HG02973 (cell line): ENCODE data around the gene EID1.
"Not testable (repeated sequence)": the region's sequence is repeated elsewhere in the genome, so short reads cannot be mapped to it uniquely, and the experiment has no call there.

Source experiments
- ATAC-seq: cut with Tn5 transposase; IDR thresholded peaks from one replicate; pipeline ENCODE4 v1.9.1; 2021; ENCODE audit warnings: moderate library complexity; ENCODE audit not compliant: unreplicated experiment

EID1 gene

DNA sequence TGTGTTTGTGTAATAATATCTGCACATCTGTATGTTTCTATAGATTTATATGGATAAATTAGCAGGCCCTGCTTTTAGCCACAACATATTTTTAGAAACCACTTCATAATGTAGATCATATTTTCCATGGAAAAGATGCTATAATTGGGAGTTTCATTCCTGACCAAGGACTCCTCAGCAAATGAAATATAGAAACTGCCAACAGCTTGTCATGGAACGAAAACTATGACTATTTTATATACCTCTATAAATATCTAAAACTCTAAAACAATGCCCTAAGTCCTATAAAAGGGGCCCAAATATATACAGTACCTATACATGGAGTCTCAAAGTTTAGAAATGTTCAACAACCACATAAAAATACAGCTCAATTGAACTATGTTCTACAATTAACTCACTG lies 27.9 kb downstream of the EID1 start:
- no peak for ATAC-seq

DNA sequence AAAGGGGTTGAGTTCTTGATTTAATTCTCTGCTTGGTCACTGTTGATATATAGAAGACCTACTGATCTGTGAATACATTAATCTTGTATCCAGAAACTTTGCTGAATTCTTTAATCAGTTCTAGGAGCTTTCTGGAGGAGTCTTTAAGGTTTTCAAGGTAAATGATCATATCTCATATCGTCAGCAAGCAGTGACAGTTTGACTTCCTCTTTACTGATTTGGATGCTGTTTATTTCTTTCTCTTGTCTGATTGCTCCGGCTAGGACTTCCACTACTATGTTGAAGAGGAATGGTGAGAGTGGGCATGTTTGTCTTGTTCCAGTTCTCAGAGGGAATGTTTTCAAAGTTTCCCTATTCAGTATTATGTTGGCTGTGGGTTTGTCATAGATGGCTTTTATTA lies 31.4 kb downstream of the EID1 start:
- not testable (repeated sequence) for ATAC-seq

DNA sequence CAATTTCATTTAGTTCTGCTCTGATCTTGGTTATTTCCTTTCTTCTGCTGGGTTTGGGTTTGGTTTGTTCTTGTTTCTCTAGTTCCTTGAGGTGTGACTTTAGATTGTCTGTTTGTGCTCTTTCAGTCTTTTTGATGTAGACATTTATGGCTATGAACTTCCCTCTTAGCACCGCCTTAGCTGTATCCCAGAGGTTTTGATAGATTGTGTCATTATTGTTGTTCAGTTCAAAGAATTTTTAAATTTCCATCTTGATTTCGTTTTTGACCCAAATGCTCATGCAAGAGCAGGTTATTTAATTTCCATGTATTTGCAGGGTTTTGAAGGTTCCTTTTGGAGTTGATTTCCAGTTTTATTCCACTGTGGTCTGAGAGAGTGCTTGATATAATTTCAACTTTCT lies 32.6 kb downstream of the EID1 start:
- not testable (repeated sequence) for ATAC-seq

DNA sequence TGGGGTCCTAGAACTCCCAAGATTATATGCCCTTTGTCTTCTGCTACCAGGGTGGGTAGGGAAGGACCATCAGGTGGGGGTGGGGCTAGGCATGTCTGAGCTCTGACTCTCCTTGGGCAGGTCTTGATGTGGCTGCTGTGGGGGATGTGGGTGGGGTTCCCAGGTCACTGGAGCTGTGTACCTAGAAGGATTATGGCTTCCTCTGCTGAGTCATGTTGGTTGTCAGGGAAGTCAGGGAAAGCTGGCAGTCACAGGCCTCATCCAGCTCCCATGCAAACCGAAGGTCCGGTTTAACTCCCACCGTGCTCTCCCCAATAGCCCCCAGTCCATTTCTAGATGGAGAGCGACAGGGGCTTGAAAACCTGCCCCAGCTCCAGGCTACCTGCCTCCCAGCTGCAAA lies 35.2 kb downstream of the EID1 start:
- ATAC-seq = no peak

DNA sequence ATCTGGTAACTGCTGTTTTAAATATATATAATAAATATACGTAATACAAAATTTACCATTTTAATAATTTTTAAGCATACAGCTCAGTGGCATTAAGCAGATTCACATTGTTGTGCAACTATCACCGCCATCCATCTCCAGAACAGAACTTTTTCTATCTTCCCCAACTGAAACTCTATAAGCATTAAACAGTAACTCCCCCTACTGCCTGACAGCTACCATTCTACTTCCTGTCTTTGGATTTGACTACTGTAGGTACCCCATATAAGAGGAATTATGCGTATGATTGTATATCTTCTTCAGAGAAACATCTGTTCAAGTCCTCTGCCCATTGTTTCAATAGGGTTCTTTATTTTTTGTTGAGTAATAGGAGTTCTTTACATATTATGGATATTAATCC lies 36.8 kb downstream of the EID1 start:
- no peak for ATAC-seq

DNA sequence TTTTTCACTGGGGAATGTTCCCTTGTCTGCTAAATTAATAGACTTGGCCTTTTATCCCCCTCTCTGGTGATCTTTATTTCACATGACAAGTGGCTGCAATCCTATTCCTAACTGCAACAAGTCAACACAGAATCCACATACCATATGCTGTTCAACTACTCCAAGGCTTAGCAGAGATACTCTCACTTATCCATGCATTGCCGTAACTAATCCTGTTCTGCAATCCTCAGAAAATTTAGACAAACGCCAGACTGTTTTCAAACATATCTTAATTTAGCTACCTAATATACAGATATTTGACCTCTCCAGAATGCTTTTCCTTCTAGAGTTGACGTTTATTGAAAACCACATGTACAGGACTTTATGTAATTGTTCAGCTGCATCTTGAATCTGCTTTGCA lies 37.9 kb downstream of the EID1 start:
- ATAC-seq = no peak

DNA sequence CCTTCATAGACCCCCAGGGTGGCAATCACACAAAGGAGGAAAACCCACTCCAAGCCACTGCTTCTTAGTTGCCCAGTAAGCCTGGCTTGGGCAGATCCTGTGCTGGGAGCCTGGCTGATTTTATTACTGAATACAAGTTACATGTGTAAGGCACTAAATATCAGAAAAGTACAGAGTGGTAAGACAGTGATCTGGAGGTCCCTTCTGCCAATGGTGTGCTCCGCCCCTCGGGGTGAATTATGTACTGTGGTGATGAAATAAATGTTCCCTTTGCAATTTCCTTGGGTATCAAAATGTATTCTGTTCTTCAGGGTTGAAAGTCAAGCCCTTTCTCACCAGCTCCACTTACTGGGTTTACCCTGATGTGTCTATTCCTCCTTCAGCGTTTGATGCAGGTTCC lies 38.8 kb downstream of the EID1 start:
- ATAC-seq = no peak

DNA sequence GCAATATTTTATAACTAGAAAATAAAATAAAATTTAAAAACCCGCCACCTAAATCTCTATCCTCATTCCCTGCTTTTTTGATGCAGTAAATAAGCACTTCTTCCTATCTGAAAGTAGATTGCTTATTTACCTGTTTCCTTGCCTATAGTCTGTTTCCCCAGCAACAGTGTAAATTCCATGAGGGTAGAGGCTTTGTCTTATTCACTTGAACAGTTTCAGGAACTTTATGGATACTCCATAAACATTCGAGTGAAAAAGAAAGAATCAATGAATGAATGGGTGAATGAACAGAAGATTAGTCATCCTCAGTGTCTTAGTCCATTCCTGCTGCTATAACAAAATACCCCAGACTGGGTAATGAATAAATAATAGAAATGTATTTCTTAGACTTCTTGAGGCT lies 44.1 kb downstream of the EID1 start:
- no peak for ATAC-seq

DNA sequence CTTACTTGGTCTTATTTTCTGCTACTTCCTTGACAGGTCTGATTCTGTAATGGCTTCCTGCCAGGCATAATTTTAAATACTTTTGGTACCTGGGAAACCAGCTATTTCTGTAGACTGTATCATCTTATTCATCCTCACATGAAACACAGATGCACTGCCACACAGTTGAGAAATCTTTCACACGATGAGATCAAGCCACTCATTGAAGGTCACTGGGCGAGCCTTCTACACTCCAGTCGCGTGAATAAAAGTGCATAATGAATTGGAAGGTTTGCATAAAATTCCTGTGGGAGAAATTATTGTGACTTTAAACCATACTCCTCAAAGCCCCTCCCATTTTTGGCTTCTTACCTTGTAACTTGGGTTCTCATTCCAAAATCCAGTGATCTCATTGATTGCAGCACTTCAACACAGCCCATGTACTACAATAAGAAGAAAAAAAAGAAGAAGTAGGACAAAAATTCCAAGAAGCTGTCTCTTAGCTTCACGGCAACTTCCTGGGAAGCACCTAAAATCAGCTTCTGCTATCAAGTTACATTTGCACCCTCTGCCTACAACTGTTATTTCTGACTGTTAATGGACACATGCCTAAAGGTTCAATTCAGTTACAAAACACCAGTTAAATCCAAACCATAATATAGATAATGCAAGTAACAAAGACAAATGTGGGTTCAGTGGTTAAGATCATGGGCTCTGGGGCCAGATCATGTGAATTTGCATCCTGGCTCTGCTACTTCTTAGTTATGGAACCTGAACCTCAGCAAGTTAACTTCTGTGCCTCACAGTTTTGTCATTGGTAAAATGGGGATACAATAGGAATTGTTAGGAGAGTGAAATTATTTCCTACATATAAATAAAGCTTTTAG lies 46.8 kb downstream of the EID1 start:
- no peak for ATAC-seq

DNA sequence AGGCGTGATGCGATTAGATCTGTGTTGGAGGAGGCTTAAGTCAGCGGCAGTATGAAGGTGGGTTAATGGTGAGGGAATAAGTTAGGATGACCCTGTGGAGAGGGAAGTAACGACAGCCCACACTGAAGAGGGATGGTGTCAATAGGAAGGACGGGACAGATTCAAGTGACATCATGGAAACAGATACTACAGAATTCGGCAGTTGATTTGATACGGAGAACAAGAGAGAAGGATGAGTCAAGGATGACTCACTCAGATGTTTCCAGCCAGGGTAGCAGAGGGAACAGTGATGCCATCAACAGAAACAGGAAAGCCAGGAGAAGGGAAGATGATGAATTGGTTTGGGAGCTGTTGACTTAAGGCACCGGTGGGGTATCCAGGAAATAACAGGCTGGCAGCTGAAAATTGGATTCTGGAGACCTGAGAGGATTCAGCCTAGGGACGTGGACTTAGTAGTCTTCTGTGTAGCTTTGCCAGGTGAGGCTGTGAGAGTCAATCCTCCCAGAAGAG lies 47.8 kb downstream of the EID1 start:
- ATAC-seq = no peak

DNA sequence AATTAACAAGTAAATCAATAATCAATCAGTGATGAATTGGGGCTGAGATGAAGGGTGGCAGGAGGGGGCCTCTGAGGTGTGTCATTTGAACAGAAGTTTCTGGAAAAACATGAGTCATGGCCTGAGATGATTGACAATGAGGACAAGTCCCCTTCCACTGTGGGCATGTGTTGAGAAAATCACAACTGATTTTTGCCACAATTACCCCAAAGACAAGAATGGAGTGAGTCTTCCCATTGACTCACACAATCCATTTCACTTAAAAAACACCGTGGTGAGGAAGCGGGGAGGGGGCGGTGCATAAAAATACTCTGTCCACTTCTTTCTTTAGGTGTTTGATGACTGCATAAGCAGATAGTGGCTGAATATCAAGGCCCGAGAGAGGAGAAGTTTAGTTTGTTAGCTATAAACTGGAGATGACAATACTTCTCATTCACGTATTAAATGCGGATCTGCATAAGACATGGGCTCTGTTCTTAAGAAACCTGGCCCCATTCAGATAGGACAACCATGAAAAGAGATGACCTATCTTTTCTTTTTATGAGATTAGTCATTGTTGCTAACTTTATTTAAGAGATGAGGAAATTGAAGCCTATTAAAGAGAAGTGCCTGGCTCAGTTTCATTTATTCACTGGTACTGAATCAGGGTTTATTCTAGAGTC lies 51.1 kb downstream of the EID1 start:
- ATAC-seq = no peak

DNA sequence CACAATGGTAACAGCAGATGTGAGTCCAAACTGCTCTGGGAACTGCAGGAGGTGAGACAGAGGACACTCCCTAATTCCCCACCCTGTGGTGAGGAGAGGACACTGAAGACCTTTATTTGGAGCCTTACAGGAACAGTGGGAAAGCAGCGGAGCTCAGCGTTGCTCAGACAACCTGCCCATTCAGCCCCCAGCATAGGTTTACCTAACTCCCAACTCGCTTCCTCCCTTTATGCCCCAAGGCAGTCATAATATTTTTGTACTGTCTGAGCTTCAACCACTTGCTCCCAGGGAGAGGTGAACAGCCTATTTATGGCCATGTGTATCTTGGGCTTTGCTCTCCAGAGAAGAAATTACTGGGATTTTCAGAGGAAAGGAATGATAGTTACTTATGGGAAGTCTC lies 51.7 kb downstream of the EID1 start:
- no peak for ATAC-seq
